Mesenchymal stem cell (in vitro differentiated cells and primary cell): Measurements from ENCODE around the gene ITPA.
"Not testable (repeated sequence)": the region's sequence is repeated elsewhere in the genome, so short reads cannot be mapped to it uniquely, and the experiment has no call there.

Experiments used
- DNase-seq: peaks from one replicate; pipeline ENCODE4 v3.0.0-alpha.2; 2013
- H2AFZ ChIP-seq: one replicate; pipeline ENCODE4 v1.6.1; 2013; ENCODE audit warnings: low read depth, mild to moderate bottlenecking, control low read depth, inconsistent platforms, low read length, moderate library complexity
- H2AK5ac ChIP-seq: 2 replicates; pipeline ENCODE4 v1.6.1; 2013; ENCODE audit warnings: low read length, moderate library complexity, mild to moderate bottlenecking, inconsistent platforms; ENCODE audit not compliant: severe bottlenecking
- H2BK120ac ChIP-seq: one replicate; pipeline ENCODE4 v1.6.1; 2013; ENCODE audit warnings: low read depth, mild to moderate bottlenecking, inconsistent platforms, low read length, moderate library complexity
- H2BK12ac ChIP-seq, 2 experiments: one replicate each; pipeline ENCODE4 v1.6.1; 2013; ENCODE audit warnings: inconsistent platforms in 2 of 2, low read length in 2 of 2, mild to moderate bottlenecking in 2 of 2, moderate library complexity in 2 of 2, control low read depth in 1 of 2
- H2BK15ac ChIP-seq: one replicate; pipeline ENCODE4 v1.6.1; 2013; ENCODE audit warnings: mild to moderate bottlenecking, low read depth, inconsistent platforms; ENCODE audit not compliant: poor library complexity, severe bottlenecking
- H2BK5ac ChIP-seq: 2 replicates; pipeline ENCODE4 v1.6.1; 2013; ENCODE audit warnings: low read depth, mild to moderate bottlenecking, low read length, control low read depth, inconsistent platforms; ENCODE audit not compliant: poor library complexity, severe bottlenecking
- H3K14ac ChIP-seq, 2 experiments: one replicate each; pipeline ENCODE4 v1.6.1; 2013; ENCODE audit warnings: inconsistent platforms in 2 of 2, low read length in 2 of 2, control low read depth in 1 of 2, mild to moderate bottlenecking in 1 of 2, moderate library complexity in 1 of 2
- H3K18ac ChIP-seq, 2 experiments: one replicate each; pipeline ENCODE4 v1.6.1; 2013; ENCODE audit warnings: inconsistent platforms in 2 of 2, low read length in 2 of 2, control low read depth in 1 of 2, low read depth in 1 of 2, mild to moderate bottlenecking in 1 of 2
- H3K23ac ChIP-seq, 2 experiments: one replicate each; pipeline ENCODE4 v1.6.1; 2013; ENCODE audit warnings: inconsistent platforms in 2 of 2, low read length in 2 of 2, mild to moderate bottlenecking in 2 of 2, moderate library complexity in 2 of 2, control low read depth in 1 of 2
- H3K27ac ChIP-seq: 2 replicates; pipeline ENCODE4 v1.5.1; 2013; ENCODE audit warnings: mild to moderate bottlenecking, moderate library complexity, low read length, control low read depth, inconsistent platforms; ENCODE audit not compliant: poor library complexity, severe bottlenecking
- H3K27me3 ChIP-seq, 2 experiments: 2 replicates each; pipeline versions ENCODE4 v1.6.1 to v1.7.0; 2013; ENCODE audit warnings: low read length in 2 of 2, mild to moderate bottlenecking in 2 of 2, moderate library complexity in 2 of 2, control low read depth in 1 of 2, inconsistent platforms in 1 of 2; ENCODE audit not compliant: control insufficient read depth in 1 of 2, insufficient read depth in 1 of 2
- H3K36me3 ChIP-seq, 2 experiments: 2 replicates each; pipeline versions ENCODE4 v1.6.1 to v1.7.0; 2013; ENCODE audit warnings: low read length in 2 of 2, control low read depth in 1 of 2, inconsistent platforms in 1 of 2, low read depth in 1 of 2, mild to moderate bottlenecking in 1 of 2; ENCODE audit not compliant: insufficient read depth in 2 of 2, control insufficient read depth in 1 of 2
- H3K4ac ChIP-seq, 2 experiments: one replicate each; pipeline ENCODE4 v1.6.1; 2013; ENCODE audit warnings: inconsistent platforms in 2 of 2, low read length in 2 of 2, mild to moderate bottlenecking in 2 of 2, moderate library complexity in 2 of 2, control low read depth in 1 of 2, low read depth in 1 of 2
- H3K4me1 ChIP-seq: 2 replicates; pipeline ENCODE4 v1.6.1; 2013; ENCODE audit warnings: low read depth, low read length, control low read depth; ENCODE audit not compliant: control insufficient read depth, insufficient read depth
- H3K4me2 ChIP-seq: 2 replicates; pipeline ENCODE4 v1.6.1; 2013; ENCODE audit warnings: low read length, mild to moderate bottlenecking, inconsistent platforms; ENCODE audit not compliant: poor library complexity, severe bottlenecking
- H3K4me3 ChIP-seq, 2 experiments: 2 replicates each; pipeline versions ENCODE4 v1.5.1 to v1.7.0; 2013; ENCODE audit warnings: low read length in 2 of 2, mild to moderate bottlenecking in 2 of 2, control low read depth in 1 of 2, low read depth in 1 of 2; ENCODE audit not compliant: insufficient read depth in 1 of 2
- H3K79me1 ChIP-seq: replicated peaks from 2 replicates; pipeline ENCODE4 v1.6.1; 2013; ENCODE audit warnings: mild to moderate bottlenecking, control low read depth, low read length, inconsistent platforms; ENCODE audit not compliant: poor library complexity, severe bottlenecking
- H3K9ac ChIP-seq: 2 replicates; pipeline ENCODE4 v1.7.0; 2013; ENCODE audit warnings: mild to moderate bottlenecking, low read length, moderate library complexity
- H3K9me3 ChIP-seq: 2 replicates; pipeline ENCODE4 v1.7.0; 2013; ENCODE audit warnings: mild to moderate bottlenecking, low read length; ENCODE audit not compliant: control insufficient read depth
- H4K8ac ChIP-seq: one replicate; pipeline ENCODE4 v1.6.1; 2013; ENCODE audit warnings: inconsistent platforms, mild to moderate bottlenecking, low read length, moderate library complexity
- H4K91ac ChIP-seq: one replicate; pipeline ENCODE4 v1.6.1; 2013; ENCODE audit warnings: mild to moderate bottlenecking, low read length, inconsistent platforms
- WGBS: methylation state at CpG from one replicate; pipeline ENCODE4 v1.1.7; 2013; ENCODE audit warnings: mixed read lengths; 5-methylcytosine and 5-hydroxymethylcytosine counted together

Gene ITPA

DNA sequence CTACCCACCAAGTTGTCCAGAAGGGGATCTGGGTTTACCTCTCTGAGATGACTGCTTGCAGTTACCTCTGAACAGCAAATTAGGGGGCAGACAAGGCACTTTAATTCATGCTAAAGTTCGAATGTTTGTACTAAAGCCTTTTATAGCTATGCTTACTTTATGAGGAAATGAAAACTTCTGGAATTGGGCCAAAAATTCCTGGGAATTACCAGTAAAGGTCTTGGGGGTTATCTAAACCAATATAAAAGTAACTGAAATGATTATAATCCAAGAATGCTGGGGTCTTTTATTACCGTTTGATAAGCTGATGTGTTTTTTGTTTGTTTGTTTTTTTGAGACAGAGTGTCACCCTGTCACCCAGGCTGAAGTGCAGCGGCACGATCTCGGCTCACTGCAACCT is 28.0 kb upstream of the ITPA start:
- H3K23ac ChIP-seq, result no peak overlapping the region
- H3K4me3 ChIP-seq, result no peak overlapping the region
- no peak overlapping the region for H2BK5ac ChIP-seq
- no peaks in the 10 kb centered on the region for H3K9me3 ChIP-seq
- H3K27ac ChIP-seq, result no peak overlapping the region
- 65% methylated on average over 2 of the region's 5 CpGs for WGBS
- no peak overlapping the region for H4K91ac ChIP-seq
- H2BK15ac ChIP-seq, result no peak overlapping the region
- H3K18ac ChIP-seq, result no peak overlapping the region
- no peak overlapping the region for H2BK12ac ChIP-seq
- H3K27me3 ChIP-seq, result no peaks in the 10 kb centered on the region
- no peak overlapping the region for H2AFZ ChIP-seq
- H3K4me1 ChIP-seq, result no peaks in the 10 kb centered on the region
- H3K79me1 ChIP-seq, result peaks cover 3% of the 10 kb centered on the region
- H3K4ac ChIP-seq, result no peak overlapping the region
- H2AK5ac ChIP-seq, result no peak overlapping the region
- H2BK120ac ChIP-seq, result no peak overlapping the region
- H4K8ac ChIP-seq, result no peak overlapping the region
- no peak overlapping the region for H3K4me2 ChIP-seq
- peaks cover 0 to 3% of the 10 kb centered on the region in 2 experiments for H3K36me3 ChIP-seq
- H3K14ac ChIP-seq, result no peak overlapping the region
- no peak for DNase-seq
- H3K9ac ChIP-seq, result no peak overlapping the region

DNA sequence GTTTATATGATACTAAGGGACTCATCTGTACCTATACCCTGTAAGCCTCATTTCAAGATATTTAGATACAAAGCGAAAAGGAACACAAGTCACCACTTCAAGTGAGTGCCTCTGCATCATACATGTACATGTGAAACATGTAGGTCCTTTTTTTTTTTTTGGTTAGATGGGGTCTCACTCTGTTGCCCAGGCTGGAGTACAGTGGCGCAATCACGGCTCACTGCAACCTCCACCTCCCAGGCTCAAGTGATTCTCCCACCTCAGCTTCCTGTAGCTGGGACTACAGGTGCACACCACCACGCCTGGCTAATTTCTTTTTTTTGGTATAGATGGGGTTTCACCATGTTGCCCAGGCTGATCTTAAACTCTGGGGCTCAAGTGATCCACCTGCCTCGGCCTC is 26.9 kb upstream of the ITPA start:
- not testable (repeated sequence) for H3K18ac ChIP-seq, H4K91ac ChIP-seq, H3K4me3 ChIP-seq, H2BK120ac ChIP-seq, H2BK15ac ChIP-seq, H3K4me2 ChIP-seq, H3K23ac ChIP-seq, H3K4me1 ChIP-seq, H3K27ac ChIP-seq, H3K9ac ChIP-seq, H2BK12ac ChIP-seq, H3K4ac ChIP-seq, H3K36me3 ChIP-seq, H4K8ac ChIP-seq, H2AFZ ChIP-seq, H3K14ac ChIP-seq, H2BK5ac ChIP-seq, H3K79me1 ChIP-seq, H2AK5ac ChIP-seq, H3K27me3 ChIP-seq, H3K9me3 ChIP-seq, DNase-seq
- WGBS, result 95% methylated on average over 2 of the region's 5 CpGs

DNA sequence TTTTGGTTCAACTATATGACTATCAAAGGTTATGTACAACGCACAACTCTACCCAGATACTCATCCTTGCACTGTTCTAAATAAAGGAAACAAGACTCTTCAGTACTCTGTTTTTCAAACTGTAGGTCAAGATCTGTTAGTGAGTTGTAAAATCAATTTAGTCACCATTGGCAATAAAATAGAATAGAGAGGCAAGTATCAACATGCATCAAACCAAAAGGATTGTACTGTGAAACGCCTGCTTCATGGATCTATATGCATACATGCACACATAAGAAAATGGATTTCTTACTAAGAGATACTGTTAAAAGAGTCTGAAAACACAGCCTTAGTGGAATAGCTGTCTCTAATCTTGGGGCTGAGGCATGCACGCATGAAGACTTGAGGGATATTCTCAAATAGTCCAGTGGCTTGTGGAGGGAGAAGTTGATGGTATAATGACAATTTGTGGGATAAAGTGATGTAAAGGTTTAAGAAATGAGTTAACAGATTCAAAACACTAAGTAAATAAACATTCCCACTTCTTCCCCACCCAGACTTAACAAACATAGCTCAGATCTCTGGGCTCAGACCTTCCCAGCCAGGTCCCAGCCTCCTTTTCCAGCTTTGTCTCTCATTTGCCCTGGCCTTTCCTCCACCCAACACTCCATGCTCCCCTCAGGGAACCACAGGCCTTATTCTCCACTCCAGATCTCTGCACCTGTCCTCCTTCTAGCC is 25.2 kb upstream of the ITPA start:
- H2AFZ ChIP-seq, result no peak overlapping the region
- H3K36me3 ChIP-seq, result peaks cover 4% of the 10 kb centered on the region in 2 experiments
- no peak overlapping the region for H3K14ac ChIP-seq
- H3K18ac ChIP-seq, result no peak overlapping the region
- no peak overlapping the region for H3K23ac ChIP-seq
- no peaks in the 10 kb centered on the region for H3K9me3 ChIP-seq
- DNase-seq, result no peak
- no peak overlapping the region for H3K9ac ChIP-seq
- no peak overlapping the region for H3K4me3 ChIP-seq
- no peak overlapping the region for H3K4me2 ChIP-seq
- H3K79me1 ChIP-seq, result peaks cover 1% of the 10 kb centered on the region
- H2AK5ac ChIP-seq, result no peak overlapping the region
- H2BK15ac ChIP-seq, result no peak overlapping the region
- WGBS, result 97% methylated on average over 2 of the region's 3 CpGs
- H3K27ac ChIP-seq, result no peak overlapping the region
- no peak overlapping the region for H3K4ac ChIP-seq
- H2BK5ac ChIP-seq, result no peak overlapping the region
- H2BK120ac ChIP-seq, result no peak overlapping the region
- no peak overlapping the region for H4K91ac ChIP-seq
- no peaks in the 10 kb centered on the region for H3K4me1 ChIP-seq
- H4K8ac ChIP-seq, result no peak overlapping the region
- H2BK12ac ChIP-seq, result no peak overlapping the region
- no peaks in the 10 kb centered on the region for H3K27me3 ChIP-seq

DNA sequence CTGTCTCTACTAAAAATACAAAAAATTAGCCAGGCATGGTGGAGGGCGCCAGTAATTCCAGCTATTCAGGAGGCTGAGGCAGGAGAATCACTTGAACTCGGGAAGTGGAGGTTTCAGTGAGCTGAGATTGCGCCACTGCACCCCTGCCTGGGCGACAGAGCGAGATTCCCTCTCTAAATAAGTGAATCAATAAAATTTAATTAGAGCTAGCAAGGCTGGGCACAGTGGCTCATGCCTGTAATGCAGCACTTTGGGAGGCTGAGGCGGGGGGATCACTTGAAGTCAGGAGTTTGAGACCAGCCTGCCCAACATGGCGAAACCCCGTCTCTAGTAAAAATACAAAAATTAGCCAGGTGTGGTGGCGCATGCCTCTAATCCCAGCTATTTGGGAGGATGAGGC is 21.4 kb upstream of the ITPA start:
- H3K23ac ChIP-seq, H2AFZ ChIP-seq, DNase-seq, H3K9me3 ChIP-seq, H2AK5ac ChIP-seq, H2BK12ac ChIP-seq, H3K4me1 ChIP-seq, H3K18ac ChIP-seq, H3K4me3 ChIP-seq, H2BK5ac ChIP-seq, H3K79me1 ChIP-seq, H2BK15ac ChIP-seq, H2BK120ac ChIP-seq, H3K14ac ChIP-seq, H4K8ac ChIP-seq, H4K91ac ChIP-seq, H3K4me2 ChIP-seq, H3K27me3 ChIP-seq, H3K4ac ChIP-seq, H3K9ac ChIP-seq, H3K27ac ChIP-seq: not testable (repeated sequence)
- peaks cover 40 to 42% of the 10 kb centered on the region in 2 experiments for H3K36me3 ChIP-seq
- WGBS, result 98% methylated on average over 9 of the region's 9 CpGs
